SU-DHL-6 (cell line): Measurements from ENCODE around the gene CCL20.

ENCODE experiments used
- H2AFZ ChIP-seq: fragments of 200-600 bp; sonication (generic); 2 replicates; pipeline ENCODE4 v1.6.1; 2014; ENCODE audit warnings: low read depth, mild to moderate bottlenecking, moderate library complexity, mixed read lengths, antibody characterized with exemption, low read length; ENCODE audit not compliant: severe bottlenecking
- H3F3A ChIP-seq: fragments of 200-600 bp; shearing (Covaris generic); 2 replicates; pipeline ENCODE4 v1.6.0; 2016; ENCODE audit warnings: antibody characterized with exemption, mild to moderate bottlenecking; ENCODE audit not compliant: insufficient read depth
- H3K27ac ChIP-seq: fragments of 200-600 bp; sonication (generic); 2 replicates; pipeline ENCODE4 v1.5.1; 2016; ENCODE audit warnings: low read depth, mild to moderate bottlenecking, low read length, moderate library complexity, mixed read lengths
- H3K27me3 ChIP-seq: fragments of 200-600 bp; sonication (generic), shearing (Covaris generic); 2 replicates; pipeline ENCODE4 v1.6.0; 2014; ENCODE audit warnings: mild to moderate bottlenecking, low read length
- H3K36me3 ChIP-seq: fragments of 200-600 bp; sonication (generic); 2 replicates; pipeline ENCODE4 v1.6.1; 2014; ENCODE audit warnings: mild to moderate bottlenecking, low read length, mixed read lengths
- H3K4me2 ChIP-seq: fragments of 300-600, 200-600 bp; shearing (Covaris generic), sonication (generic); 2 replicates; pipeline ENCODE4 v1.6.0; 2014; ENCODE audit warnings: low read length, low read depth, mild to moderate bottlenecking; ENCODE audit not compliant: poor library complexity, severe bottlenecking
- H3K4me3 ChIP-seq: fragments of 200-600 bp; sonication (generic); 2 replicates; pipeline ENCODE4 v1.5.1; 2014; ENCODE audit warnings: antibody characterized with exemption, low read length, mild to moderate bottlenecking, mixed read lengths; ENCODE audit not compliant: insufficient read depth, poor library complexity, severe bottlenecking
- H3K79me2 ChIP-seq: fragments of 200-600 bp; sonication (generic); 2 replicates; pipeline ENCODE4 v1.6.1; 2014; ENCODE audit warnings: mild to moderate bottlenecking, low read length, moderate library complexity; ENCODE audit not compliant: insufficient read depth
- H3K9ac ChIP-seq: fragments of 200-600 bp; sonication (generic); 2 replicates; pipeline ENCODE4 v1.7.0; 2014; ENCODE audit warnings: mild to moderate bottlenecking, low read length
- H3K9me2 ChIP-seq: fragments of 200-600 bp; sonication (generic); replicated peaks from 2 replicates; pipeline ENCODE4 v1.6.1; 2014; ENCODE audit warnings: low read length; ENCODE audit not compliant: insufficient read depth
- H3K9me3 ChIP-seq: fragments of 200-600 bp; sonication (generic); 2 replicates; pipeline ENCODE4 v1.6.1; 2014; ENCODE audit warnings: low read length, mixed read lengths; ENCODE audit not compliant: insufficient read depth
- H4K20me1 ChIP-seq: fragments of 200-600 bp; sonication (generic); 2 replicates; pipeline ENCODE4 v1.6.1; 2014; ENCODE audit warnings: low read depth, mild to moderate bottlenecking, antibody characterized with exemption, low read length, moderate library complexity, mixed read lengths
- EZH2phosphoT487 ChIP-seq: fragments of 200-600 bp; sonication (generic), shearing (Covaris generic); conservative IDR thresholded peaks from 2 replicates; pipeline ENCODE4 v1.6.1; 2018; ENCODE audit warnings: mild to moderate bottlenecking, antibody characterized with exemption, low read length, moderate library complexity, mixed read lengths
- TF ChIP-seq, protein P1 (sequence below): fragments of 200-600 bp; sonication (generic); IDR thresholded peaks from one replicate; pipeline ENCODE4 v1.5.1; 2017; ENCODE audit warnings: antibody characterized with exemption, mild to moderate bottlenecking, low read length, moderate library complexity; ENCODE audit not compliant: insufficient read depth, poor library complexity, severe bottlenecking

Gene CCL20

DNA sequence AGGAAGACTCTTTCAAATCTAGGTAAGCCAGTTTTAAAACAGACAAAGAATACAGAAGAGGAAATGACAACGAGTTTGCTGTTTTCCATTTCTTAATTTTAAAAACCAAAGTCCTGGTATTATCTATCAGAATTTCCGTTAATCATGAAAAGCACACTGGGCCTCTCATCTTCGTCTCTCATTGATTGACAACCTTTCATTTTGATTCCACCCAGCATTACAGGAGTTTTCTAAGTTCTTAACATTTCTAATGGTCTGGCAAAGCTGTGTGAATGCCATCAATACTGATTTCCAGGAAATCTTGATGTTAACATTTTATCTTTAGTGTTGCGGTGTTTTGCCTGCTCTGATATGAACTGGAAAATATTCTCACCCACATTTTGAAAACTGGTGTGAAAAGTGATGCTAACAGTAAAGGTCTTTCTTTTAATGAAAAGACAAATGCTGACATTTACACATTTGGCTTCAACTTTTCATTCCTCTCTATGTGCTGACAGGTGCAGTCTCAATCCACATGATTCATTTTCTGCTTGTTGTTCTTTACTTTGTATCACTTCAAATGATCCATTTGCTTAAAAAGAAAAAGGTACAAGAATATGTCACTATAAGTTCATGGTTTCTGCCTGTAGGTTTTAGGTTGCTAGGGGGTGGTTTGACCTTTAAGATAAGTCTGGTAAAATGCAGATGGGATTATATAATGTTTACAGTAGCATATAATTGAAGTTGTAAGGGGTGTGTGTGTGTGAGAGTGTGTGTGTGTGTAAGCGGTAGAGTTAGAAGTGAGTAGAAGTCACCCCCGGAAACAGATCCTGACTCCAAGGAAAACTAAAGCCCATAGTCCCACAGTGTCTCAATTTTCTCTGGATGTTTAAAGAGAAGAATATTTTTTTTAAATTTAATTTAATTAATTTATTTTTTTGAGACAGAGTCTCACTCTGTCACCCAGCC lies 38.5 kb upstream of the CCL20 start:
- Histone ChIP-seq H3F3A (no peaks in the 10 kb centered on the region), H3K27me3 (no peaks in the 10 kb centered on the region), H3K4me3 (no peak overlapping the region), H3K9ac (no peak overlapping the region), H3K9me3 (no peaks in the 10 kb centered on the region), H2AFZ (no peak overlapping the region), H3K36me3 (no peaks in the 10 kb centered on the region), H3K4me2 (no peak overlapping the region), H3K9me2 (no peaks in the 10 kb centered on the region), H4K20me1 (no peaks in the 10 kb centered on the region), H3K79me2 (no peaks in the 10 kb centered on the region), H3K27ac (no peak overlapping the region)
- TF ChIP-seq, protein P1, sequence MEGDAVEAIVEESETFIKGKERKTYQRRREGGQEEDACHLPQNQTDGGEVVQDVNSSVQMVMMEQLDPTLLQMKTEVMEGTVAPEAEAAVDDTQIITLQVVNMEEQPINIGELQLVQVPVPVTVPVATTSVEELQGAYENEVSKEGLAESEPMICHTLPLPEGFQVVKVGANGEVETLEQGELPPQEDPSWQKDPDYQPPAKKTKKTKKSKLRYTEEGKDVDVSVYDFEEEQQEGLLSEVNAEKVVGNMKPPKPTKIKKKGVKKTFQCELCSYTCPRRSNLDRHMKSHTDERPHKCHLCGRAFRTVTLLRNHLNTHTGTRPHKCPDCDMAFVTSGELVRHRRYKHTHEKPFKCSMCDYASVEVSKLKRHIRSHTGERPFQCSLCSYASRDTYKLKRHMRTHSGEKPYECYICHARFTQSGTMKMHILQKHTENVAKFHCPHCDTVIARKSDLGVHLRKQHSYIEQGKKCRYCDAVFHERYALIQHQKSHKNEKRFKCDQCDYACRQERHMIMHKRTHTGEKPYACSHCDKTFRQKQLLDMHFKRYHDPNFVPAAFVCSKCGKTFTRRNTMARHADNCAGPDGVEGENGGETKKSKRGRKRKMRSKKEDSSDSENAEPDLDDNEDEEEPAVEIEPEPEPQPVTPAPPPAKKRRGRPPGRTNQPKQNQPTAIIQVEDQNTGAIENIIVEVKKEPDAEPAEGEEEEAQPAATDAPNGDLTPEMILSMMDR: no peak
- no peak for TF ChIP-seq EZH2phosphoT487

DNA sequence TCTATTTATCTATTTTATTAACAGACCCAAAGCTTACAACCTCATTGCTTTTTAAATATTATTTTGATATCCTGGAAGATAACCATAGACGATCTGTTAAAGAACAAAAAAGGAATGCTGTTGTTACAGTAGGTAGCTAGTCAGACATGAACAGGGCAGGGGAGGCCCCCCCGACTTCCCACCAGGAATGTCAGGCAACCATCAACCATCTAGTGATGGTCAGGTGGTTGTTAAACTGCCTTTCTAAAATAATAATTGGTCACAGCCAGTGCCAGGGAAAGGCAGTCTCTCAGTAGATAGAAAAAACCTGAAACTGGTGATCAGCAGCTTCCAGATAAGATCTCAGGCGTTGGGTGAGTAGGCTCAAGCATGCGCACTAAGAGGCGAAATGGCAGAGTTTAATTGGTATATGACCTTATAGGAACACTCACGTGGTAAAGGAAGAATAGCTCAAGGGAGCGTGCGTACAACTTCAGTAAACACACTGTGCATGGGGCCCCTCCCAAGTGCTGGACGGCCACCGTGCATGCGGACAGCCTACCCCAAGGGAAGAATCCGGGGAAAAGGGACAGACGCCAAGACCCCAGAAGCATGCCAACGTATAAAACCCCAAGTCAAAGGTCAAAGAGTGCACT lies 32.5 kb upstream of the CCL20 start:
- TF ChIP-seq, protein P1: no peak
- TF ChIP-seq EZH2phosphoT487: no peak
- no peaks in the 10 kb centered on the region for H3K27me3 ChIP-seq
- H3K36me3 ChIP-seq: no peaks in the 10 kb centered on the region
- no peak overlapping the region for H3K9ac ChIP-seq
- no peaks in the 10 kb centered on the region for H4K20me1 ChIP-seq
- H3K4me3 ChIP-seq: no peak overlapping the region
- H3K9me3 ChIP-seq: no peaks in the 10 kb centered on the region
- no peak overlapping the region for H2AFZ ChIP-seq
- H3F3A ChIP-seq: no peaks in the 10 kb centered on the region
- no peak overlapping the region for H3K4me2 ChIP-seq
- H3K79me2 ChIP-seq: no peaks in the 10 kb centered on the region
- no peak overlapping the region for H3K27ac ChIP-seq
- H3K9me2 ChIP-seq: no peaks in the 10 kb centered on the region

DNA sequence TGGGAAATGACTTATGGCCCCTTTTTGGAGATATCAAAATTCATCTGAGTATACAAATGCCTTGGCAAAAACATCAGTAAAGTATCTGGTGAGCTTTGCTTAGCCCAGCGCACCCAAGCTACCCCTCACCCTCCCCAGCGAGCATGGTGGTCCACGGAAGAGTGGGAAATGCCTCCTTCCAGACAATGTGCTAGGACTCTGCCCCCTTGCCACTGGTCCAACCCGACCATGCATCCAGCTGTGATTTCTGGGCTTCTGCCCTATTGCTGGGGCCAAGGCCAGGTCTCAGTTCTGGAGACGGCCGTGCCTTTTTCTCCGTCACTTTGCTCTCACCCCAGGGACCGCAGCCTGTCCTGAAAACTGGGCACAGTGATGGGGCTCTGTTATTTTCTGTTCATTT lies 31.8 kb upstream of the CCL20 start:
- Histone ChIP-seq H4K20me1 (no peaks in the 10 kb centered on the region), H3K27ac (no peak overlapping the region), H3K4me3 (no peak overlapping the region), H2AFZ (no peak overlapping the region), H3K36me3 (no peaks in the 10 kb centered on the region), H3K9ac (no peak overlapping the region), H3K4me2 (no peak overlapping the region), H3F3A (no peaks in the 10 kb centered on the region), H3K27me3 (no peaks in the 10 kb centered on the region), H3K79me2 (no peaks in the 10 kb centered on the region), H3K9me2 (no peaks in the 10 kb centered on the region), H3K9me3 (no peaks in the 10 kb centered on the region)
- no peak for TF ChIP-seq EZH2phosphoT487
- TF ChIP-seq, protein P1: no peak
